HL-60/S4 (cell line): Measurements from ENCODE around the gene ZC3H11A.
"Not testable (repeated sequence)": the region's sequence is repeated elsewhere in the genome, so short reads cannot be mapped to it uniquely, and the experiment has no call there.

Experiments used
- in situ Hi-C: fragments of 300-500 bp; cut with MboI; formaldehyde crosslinking; loops from 2 replicates; pipeline ENCODE4 v1.14.3; 2022; ENCODE audit warnings: low sequenced_read_pairs

ZC3H11A gene

DNA sequence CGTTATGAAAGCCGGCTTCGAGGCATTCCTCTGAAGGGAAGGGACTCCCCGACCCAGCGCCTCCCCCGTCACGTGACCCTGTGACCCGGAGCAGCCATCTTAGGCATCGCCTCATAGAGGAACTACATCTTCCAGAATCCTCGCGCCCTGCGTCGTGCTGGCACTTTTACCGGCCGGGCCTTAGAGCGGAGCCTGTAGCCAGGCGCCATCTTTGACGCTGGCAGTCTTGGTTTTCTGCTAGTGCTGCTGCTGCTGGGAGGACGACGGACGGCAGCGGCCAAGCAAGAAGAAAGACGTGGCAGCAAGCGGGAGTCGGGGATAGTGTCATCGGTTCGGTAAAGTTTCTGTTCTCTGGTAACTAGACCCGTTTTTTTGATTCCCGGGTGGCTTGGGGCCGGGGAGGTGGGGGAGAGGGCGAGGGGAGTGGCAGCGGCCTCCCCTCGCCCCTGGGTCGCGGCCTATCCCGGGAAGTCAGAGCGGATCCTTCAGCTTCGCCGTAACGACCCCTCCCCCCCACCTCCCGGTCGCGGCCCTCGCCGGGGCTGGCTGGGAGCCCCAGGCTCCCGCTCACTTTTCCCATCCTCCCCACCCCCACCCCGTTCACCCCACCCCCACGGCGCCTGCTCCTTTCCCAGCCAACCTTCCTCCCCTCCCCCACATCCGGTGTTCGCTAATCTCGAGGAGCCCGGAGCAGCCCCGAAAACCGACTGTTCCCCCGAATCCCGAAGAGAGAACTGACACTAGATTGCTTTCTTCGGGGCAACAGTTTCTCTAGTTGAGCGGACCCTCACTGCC lies at the start of gene ZC3H11A, which contains the start of gene ZBED6:
ZC3H11A (plus strand) TSS at position 183 of the 795 bp plus-strand sequence. CDS start 21,448 bp downstream, outside the sequence.
ZBED6 (plus strand) TSS at position 183 of the 795 bp plus-strand sequence. CDS start 1,900 bp downstream, outside the sequence.
- in situ Hi-C loops: no loop called here

DNA sequence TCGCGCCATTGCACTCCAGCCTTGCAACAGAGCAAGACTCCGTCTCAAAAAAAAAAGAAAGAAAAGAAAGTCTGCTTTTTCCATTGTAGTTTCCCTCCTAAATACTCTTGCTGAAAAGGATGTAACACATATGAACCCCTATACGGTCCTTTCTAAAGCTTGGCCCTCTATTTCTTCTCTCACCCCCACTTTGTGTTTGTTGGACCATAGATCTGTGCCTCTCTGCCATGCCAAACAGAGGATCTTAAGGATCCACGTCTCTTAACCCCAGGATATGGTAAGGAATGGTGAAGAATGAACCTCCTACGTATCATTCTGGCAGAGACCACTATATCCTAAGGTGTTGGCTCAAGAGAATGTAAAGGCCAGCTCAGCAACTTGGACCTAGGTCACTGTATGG lies 49.1 kb upstream of the ZC3H11A start:
- in situ Hi-C loops: no loop called here

DNA sequence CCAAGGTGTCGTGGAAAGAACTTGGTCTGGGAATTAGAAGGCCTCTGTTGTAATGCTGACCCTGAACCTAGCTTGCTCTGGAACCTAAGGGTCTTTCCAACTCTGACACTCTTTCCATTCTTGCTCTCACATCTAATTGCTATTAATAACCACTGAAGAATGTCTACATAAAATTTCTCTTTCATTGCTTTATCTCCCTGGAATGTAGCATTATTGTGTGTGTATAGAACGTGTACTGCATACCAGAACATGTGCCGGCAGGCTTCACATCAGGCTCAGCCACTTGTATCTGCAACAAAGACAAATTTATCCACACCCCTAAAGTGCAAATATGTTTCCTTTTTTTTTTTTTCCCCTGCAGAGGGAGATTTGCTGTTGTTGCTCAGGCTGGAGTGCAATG lies 44.4 kb upstream of the ZC3H11A start:
- in situ Hi-C loops: no loop called here

- in situ Hi-C loops: not testable (repeated sequence)
These were observed 43.6 kb upstream of the ZC3H11A start for GRCh38 chr1:203751618-203752361.

- in situ Hi-C loops: no loop called here
These were observed 41.0 kb upstream of the ZC3H11A start for GRCh38 chr1:203754455-203754864.

DNA sequence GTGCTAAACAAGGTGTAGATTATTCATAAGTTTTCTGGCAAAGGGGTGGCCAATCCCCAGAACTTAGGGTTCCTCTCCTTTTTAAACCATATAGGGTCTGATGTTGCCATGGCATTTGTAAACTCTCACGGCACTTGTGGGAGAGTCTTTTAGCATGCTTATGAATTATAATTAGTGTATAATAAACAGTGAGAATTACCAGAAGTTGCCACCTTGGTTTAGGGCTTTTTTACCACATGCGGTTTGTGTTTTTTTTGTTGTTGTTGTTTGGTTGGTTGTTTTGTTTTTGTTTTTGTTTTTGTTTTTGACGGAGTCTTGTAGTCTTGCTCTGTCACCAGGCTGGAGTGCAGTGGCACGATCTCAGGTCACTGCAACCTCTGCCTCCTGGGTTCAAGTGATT lies 39.4 kb upstream of the ZC3H11A start:
- in situ Hi-C loops: no loop called here

DNA sequence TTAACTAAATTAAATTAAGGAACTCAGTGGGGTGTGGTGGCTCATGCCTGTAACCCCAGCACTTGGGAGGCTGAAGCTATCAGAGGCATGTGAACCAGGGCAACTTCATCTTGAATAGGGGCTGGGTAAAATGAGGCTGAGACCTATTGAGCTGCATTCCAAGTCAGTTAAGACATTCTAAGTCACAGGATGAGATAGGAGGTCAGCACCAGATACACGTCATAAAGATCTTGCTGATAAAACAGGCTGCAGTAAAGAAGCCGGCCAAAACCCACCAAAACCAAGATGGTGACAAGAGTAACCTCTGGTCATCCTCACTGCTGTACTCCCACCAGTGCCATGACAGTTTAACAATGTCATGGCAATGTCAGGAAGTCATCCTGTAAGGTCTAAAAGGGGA lies 36.7 kb upstream of the ZC3H11A start:
- in situ Hi-C loops: not testable (repeated sequence)

GRCh38 chr1:203760506-203760905 lies 34.9 kb upstream of the ZC3H11A start:
- in situ Hi-C loops: no loop called here

- in situ Hi-C loops: not testable (repeated sequence)
These were observed 33.5 kb upstream of the ZC3H11A start for GRCh38 chr1:203761958-203762357.

GRCh38 chr1:203763505-203763904 lies 31.9 kb upstream of the ZC3H11A start:
- in situ Hi-C loops: no loop called here

DNA sequence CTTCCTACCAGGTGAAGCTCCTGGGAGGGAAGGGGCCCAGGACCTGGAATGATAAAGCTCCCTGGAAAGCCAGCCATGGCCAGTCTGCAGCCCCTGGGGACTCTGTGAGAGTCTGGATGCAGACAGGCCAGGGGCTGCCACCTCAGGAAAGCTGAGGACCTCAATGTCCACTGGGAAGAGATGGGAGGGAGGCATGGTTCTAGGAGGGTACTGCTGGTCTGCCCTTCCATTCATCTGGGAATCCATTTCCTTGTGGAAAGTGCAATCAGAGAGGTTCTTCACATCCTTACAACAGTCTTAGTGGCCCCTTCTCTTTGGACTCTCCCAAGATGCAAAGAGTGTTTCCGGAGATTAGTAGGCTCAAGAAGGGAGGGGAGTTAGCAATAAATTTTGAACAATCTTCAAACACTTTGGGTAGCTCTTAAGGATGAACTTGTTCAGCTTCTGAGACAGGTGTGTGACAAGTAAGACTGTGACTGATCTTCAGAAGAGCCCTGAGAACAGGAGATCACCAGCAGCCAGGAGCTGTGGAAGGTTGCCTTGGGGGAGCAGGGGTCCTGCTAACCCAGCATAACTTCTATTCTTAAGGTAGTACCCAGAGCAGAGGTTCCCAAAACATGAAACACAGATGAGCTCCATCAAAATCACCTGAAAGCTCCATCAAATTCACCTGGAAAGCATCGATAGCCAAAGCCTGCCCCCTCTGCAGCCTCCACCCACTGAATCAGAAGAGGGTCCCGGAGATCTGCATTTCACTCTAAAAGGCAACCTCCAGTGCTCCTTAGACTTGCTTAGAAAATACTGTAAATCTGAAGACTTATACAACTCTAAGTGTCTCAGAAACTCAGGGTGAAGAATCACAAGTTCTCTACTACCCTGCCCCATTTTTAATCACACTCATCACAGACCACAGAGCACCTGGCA lies 31.1 kb upstream of the ZC3H11A start:
- in situ Hi-C loops: no loop called here

- in situ Hi-C loops: no loop called here
These were observed 30.2 kb upstream of the ZC3H11A start, which contains the start of gene LAX1 for GRCh38 chr1:203765029-203765837. Gene LAX1 (plus strand): TSS chr1:203765183. CDS start chr1:203765566, 383 bp downstream.

DNA sequence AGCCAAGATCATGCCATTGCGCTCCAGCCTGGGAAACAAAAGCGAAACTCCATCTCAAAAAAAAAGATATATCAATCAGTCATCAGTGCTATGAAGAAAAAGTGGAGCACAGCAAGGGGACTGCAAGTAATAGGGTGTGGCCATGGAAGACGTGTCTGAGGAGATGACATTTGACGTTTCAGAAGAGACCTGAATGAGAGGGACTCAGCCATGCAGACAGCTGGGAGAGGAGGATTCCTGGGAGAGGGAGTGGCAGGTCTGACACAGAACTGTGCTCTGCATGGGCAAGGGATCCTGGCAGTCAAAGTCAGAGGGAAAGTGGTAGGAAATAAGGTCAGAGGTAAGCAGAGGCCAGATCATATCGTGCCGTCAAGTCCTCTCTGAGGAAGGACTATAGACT lies 27.2 kb upstream of the ZC3H11A start:
- in situ Hi-C loops: no loop called here

- in situ Hi-C loops: no loop called here
These were observed 25.7 kb upstream of the ZC3H11A start for GRCh38 chr1:203769505-203770343.

- in situ Hi-C loops: no loop called here
These were observed 23.5 kb upstream of the ZC3H11A start for GRCh38 chr1:203771901-203772301.

DNA sequence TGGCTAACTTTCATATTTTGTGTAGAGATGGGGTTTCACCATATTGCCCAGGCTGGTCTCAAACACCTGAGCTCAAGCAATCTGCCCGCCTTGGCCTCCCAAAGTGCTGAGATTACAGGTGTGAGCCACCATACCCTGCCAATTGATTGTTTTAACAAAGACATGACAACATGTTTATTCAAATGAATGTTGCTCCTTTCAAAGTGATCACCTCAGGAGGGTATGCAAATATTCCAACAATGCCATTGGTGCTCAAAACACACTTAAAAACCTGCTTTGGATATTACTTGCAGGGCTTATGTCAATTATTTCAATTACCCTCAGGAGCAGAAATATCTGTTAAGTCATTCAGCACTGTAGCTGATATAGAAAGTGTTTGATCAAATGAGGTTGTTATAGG lies 22.6 kb upstream of the ZC3H11A start:
- in situ Hi-C loops: no loop called here

DNA sequence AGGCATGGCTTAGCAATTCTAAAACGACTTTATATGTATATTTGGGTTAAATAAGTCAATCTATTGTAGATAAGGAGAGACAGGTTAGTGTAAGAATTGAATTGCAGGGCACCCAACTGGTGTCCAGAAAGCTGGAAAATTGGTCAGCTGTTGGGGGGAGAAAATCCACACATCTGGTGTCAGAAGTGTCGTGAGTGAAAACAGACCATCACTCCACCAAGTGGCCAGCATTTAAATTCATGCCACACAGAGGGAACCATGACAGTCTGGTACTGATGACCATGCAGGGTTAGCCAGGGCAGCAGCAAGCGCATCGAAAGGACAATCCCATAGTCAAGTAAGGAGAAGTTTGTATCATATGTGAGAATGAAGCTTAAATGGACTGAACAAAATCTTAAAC lies 18.8 kb upstream of the ZC3H11A start:
- in situ Hi-C loops: no loop called here

DNA sequence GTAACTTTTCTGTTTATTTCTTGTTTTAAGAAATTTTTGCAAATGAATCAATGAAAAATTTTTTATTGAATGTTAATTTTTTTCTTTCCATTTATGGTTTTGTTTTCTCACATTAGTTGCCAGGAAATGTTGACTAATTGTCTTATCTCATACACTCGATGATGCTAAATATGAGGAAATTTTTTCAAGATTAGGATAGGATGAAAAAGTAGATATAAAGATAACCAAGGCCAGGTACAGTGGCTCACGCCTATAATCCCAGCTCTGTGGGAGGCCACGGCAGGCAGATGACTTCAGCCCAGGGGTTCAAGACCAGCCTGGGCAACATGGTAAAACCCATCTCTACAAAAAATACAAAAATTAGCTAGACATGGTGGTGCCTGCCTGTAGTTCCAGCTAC lies 17.8 kb upstream of the ZC3H11A start:
- in situ Hi-C loops: no loop called here

GRCh38 chr1:203778146-203778545 lies 17.3 kb upstream of the ZC3H11A start:
- in situ Hi-C loops: no loop called here
